ENCODE results near the gene RAB41.
"Not testable (repeated sequence)": the region's sequence is repeated elsewhere in the genome, so short reads cannot be mapped to it uniquely, and the experiment has no call there.

RAB41 gene
- total RNA-seq = 0 reads per million in 3 donors

- Histone ChIP-seq H3K4me1 (ENCODE audit: control insufficient read depth, insufficient read depth, low read length, poor library complexity, severe bottlenecking) (no peaks in the 10 kb centered on the region), H3K27me3 (replicated peaks; ENCODE audit: control insufficient read depth, insufficient read depth, low read length, poor library complexity, severe bottlenecking) (no peaks in the 10 kb centered on the region), H3K27ac (ENCODE audit: insufficient read depth, low read length, poor library complexity, severe bottlenecking) (no peak within 1 kb of the TSS), H3K36me3 (ENCODE audit: control insufficient read depth, insufficient read depth, low read length) (no peaks in the 10 kb centered on the region), H3K4me3 (ENCODE audit: insufficient read depth, low read depth, low read length, poor library complexity, severe bottlenecking) (no peak within 1 kb of the TSS), H3K9me3 (ENCODE audit: control insufficient read depth, low read length) (no peaks in the 10 kb centered on the region)
- no peak for DNase-seq
Measured at GRCh38 chrX:70281951-70282350, at the start of gene RAB41. Gene RAB41 (plus strand): TSS chrX:70282172. CDS start chrX:70282218, 46 bp downstream.

DNA sequence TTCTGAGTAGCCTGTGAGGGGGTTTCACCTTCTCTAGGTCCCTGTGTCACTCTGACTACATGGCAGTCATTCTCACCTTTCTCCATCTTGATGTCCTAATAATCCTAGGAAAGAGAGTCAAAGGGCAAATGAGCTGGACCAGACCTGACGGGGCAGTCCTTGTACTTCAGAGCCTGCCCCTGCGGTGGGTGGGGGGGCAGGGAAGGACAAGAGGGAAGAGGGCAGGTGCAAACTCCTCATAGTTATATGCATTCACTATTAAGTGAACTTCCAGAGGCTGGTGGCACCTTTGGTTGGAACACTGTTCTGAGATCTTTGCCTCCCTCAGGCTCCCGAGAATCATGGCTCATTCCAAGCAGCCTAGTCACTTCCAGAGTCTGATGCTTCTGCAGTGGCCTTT, 47.6 kb upstream of the RAB41 start, which contains the start of gene AWAT1:
Gene AWAT1, plus strand, starts transcription at position 301 of the 400 bp plus-strand sequence. Its CDS starts 41 bp downstream, at position 342.
- no peak within 1 kb of the TSS for H3K27ac ChIP-seq (ENCODE audit: insufficient read depth, low read length, poor library complexity, severe bottlenecking)
- H3K4me3 ChIP-seq (ENCODE audit: insufficient read depth, low read depth, low read length, poor library complexity, severe bottlenecking) = no peak within 1 kb of the TSS
- no peaks in the 10 kb centered on the region for H3K4me1 ChIP-seq (ENCODE audit: control insufficient read depth, insufficient read depth, low read length, poor library complexity, severe bottlenecking)
- no peaks in the 10 kb centered on the region for H3K9me3 ChIP-seq (ENCODE audit: control insufficient read depth, low read length)
- DNase-seq = no peak
- no peaks in the 10 kb centered on the region for H3K36me3 ChIP-seq (ENCODE audit: control insufficient read depth, insufficient read depth, low read length)
- no peaks in the 10 kb centered on the region for H3K27me3 ChIP-seq (replicated peaks; ENCODE audit: control insufficient read depth, insufficient read depth, low read length, poor library complexity, severe bottlenecking)

DNA sequence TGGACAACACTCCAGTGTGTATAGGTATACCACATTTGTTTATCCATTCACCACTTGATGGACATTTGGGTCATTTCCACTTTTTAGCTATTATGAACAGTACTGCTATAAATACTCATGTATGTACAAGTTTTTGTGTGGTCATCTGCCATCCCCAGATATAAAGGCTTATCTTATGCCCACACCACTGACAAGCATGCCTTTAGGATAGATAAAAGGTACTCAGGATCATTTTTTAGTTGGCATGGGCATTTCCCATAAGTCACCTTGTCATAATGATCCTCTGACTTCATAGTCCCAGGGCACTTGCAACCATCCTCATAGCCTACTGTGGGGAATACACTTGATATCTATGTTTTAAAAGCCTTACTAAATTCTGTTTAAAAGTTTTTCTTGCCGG, 41.2 kb upstream of the RAB41 start:
- Histone ChIP-seq H3K27ac (ENCODE audit: insufficient read depth, low read length, poor library complexity, severe bottlenecking) (no peak overlapping the region), H3K4me3 (ENCODE audit: insufficient read depth, low read depth, low read length, poor library complexity, severe bottlenecking) (no peak overlapping the region), H3K4me1 (ENCODE audit: control insufficient read depth, insufficient read depth, low read length, poor library complexity, severe bottlenecking) (no peaks in the 10 kb centered on the region), H3K9me3 (ENCODE audit: control insufficient read depth, low read length) (no peaks in the 10 kb centered on the region), H3K27me3 (replicated peaks; ENCODE audit: control insufficient read depth, insufficient read depth, low read length, poor library complexity, severe bottlenecking) (no peaks in the 10 kb centered on the region), H3K36me3 (ENCODE audit: control insufficient read depth, insufficient read depth, low read length) (no peaks in the 10 kb centered on the region)
- DNase-seq = no peak

DNA sequence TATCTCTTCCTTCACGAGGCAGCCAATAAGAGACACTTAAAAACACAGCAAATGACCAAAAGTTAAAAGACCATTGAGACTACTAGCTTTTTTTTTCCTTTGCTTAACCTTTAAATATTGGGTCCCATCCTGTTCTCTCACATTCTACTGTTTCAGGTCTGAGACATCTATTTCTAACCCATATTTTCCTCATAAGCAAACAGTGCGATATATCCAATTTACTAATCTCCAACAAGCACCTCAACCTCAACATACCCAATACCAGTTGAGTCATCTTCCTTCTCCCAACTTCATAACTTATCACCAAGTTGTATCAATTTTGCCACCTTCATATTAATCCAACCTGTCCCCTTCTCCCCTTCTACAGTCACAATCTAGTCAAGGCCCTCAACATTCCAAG, 40.5 kb upstream of the RAB41 start:
- Histone ChIP-seq H3K4me3 (ENCODE audit: insufficient read depth, low read depth, low read length, poor library complexity, severe bottlenecking) (no peak overlapping the region), H3K27me3 (replicated peaks; ENCODE audit: control insufficient read depth, insufficient read depth, low read length, poor library complexity, severe bottlenecking) (no peaks in the 10 kb centered on the region), H3K36me3 (ENCODE audit: control insufficient read depth, insufficient read depth, low read length) (no peaks in the 10 kb centered on the region), H3K9me3 (ENCODE audit: control insufficient read depth, low read length) (no peaks in the 10 kb centered on the region), H3K27ac (ENCODE audit: insufficient read depth, low read length, poor library complexity, severe bottlenecking) (no peak overlapping the region), H3K4me1 (ENCODE audit: control insufficient read depth, insufficient read depth, low read length, poor library complexity, severe bottlenecking) (no peaks in the 10 kb centered on the region)
- no peak for DNase-seq

DNA sequence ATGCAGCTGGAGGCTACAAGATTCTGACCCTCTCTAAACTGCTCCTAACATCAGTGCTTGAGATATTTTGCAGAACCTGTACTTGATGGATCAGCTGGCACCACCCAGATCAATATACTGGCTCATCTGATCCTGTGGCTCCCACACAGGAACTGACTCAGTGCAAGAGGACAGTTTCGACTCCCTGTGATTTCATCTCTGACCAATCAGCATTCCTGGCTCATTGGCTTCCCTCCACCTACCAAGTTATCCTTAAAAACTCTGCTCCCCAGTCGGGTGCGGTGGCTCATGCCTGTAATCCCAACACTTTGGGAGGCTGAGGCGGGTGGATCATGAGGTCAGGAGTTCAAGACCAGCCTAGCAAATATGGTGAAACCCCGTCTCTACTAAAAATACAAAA, 38.4 kb upstream of the RAB41 start:
- not testable (repeated sequence) for DNase-seq; H3K27me3 ChIP-seq (replicated peaks; ENCODE audit: control insufficient read depth, insufficient read depth, low read length, poor library complexity, severe bottlenecking); H3K4me1 ChIP-seq (ENCODE audit: control insufficient read depth, insufficient read depth, low read length, poor library complexity, severe bottlenecking); H3K4me3 ChIP-seq (ENCODE audit: insufficient read depth, low read depth, low read length, poor library complexity, severe bottlenecking); H3K9me3 ChIP-seq (ENCODE audit: control insufficient read depth, low read length); H3K36me3 ChIP-seq (ENCODE audit: control insufficient read depth, insufficient read depth, low read length); H3K27ac ChIP-seq (ENCODE audit: insufficient read depth, low read length, poor library complexity, severe bottlenecking)

DNA sequence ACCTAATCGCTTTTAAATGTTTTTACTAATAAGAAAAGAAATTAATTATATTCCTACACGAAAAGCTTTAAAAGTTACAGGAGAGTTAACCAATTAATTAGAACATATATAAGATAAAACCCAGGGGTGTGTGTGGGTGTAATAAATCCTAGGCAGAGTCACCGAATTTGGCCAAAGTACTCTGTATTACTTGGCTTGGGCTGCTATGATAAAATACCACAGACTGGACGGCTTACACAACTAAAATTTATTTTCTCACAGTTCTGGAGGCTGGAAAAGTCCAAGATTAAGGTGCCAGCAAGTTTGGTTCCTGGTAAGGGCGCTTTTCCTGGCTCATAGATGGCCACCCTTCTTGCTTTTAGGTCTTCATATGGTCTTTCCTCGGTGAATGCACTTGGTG, 37.1 kb upstream of the RAB41 start:
- Histone ChIP-seq H3K27ac (ENCODE audit: insufficient read depth, low read length, poor library complexity, severe bottlenecking) (no peak overlapping the region), H3K4me1 (ENCODE audit: control insufficient read depth, insufficient read depth, low read length, poor library complexity, severe bottlenecking) (no peaks in the 10 kb centered on the region), H3K36me3 (ENCODE audit: control insufficient read depth, insufficient read depth, low read length) (no peaks in the 10 kb centered on the region), H3K27me3 (replicated peaks; ENCODE audit: control insufficient read depth, insufficient read depth, low read length, poor library complexity, severe bottlenecking) (no peaks in the 10 kb centered on the region), H3K4me3 (ENCODE audit: insufficient read depth, low read depth, low read length, poor library complexity, severe bottlenecking) (no peak overlapping the region), H3K9me3 (ENCODE audit: control insufficient read depth, low read length) (no peaks in the 10 kb centered on the region)
- DNase-seq = no peak

DNA sequence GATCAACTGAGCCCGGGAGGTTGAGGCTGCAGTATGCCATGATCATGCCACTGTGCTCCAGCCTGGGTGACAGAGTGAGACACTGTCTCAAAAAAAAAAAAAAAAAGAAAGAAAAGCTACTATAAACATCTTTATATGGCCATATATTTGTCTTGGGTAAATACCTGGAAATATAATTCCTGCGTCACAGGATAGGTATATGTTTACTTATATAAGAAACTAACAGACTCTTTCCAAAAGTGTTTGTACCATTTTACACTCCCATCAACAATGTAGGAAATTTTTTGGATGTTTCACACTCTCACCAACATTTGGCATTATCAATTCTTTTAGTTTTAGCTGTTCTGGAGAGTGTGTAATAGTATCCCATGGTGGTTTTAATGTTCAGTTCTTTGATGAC, 34.7 kb upstream of the RAB41 start:
- no peaks in the 10 kb centered on the region for H3K27me3 ChIP-seq (replicated peaks; ENCODE audit: control insufficient read depth, insufficient read depth, low read length, poor library complexity, severe bottlenecking)
- no peak overlapping the region for H3K4me3 ChIP-seq (ENCODE audit: insufficient read depth, low read depth, low read length, poor library complexity, severe bottlenecking)
- no peaks in the 10 kb centered on the region for H3K4me1 ChIP-seq (ENCODE audit: control insufficient read depth, insufficient read depth, low read length, poor library complexity, severe bottlenecking)
- no peak overlapping the region for H3K27ac ChIP-seq (ENCODE audit: insufficient read depth, low read length, poor library complexity, severe bottlenecking)
- H3K36me3 ChIP-seq (ENCODE audit: control insufficient read depth, insufficient read depth, low read length) = no peaks in the 10 kb centered on the region
- no peak for DNase-seq
- H3K9me3 ChIP-seq (ENCODE audit: control insufficient read depth, low read length) = no peaks in the 10 kb centered on the region

DNA sequence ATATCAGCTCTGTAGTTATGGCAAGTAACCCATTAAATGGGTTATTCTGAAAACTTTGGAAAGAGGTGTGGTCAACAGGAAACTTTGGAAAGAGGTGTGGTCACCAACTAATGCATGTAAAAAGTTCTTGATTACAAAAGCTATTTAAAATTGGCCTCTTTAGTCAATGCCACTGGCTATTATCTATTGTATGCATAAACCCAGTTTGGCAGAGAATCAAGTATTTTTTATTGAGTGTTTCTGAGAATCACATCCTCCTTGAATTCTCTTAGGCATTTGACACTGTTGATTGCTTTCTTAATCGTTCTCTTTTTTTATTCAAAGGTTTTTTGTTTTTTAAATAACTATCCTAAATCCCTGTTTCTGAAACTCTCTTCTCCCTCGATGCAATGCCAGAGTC, 29.5 kb upstream of the RAB41 start:
- Histone ChIP-seq H3K27me3 (replicated peaks; ENCODE audit: control insufficient read depth, insufficient read depth, low read length, poor library complexity, severe bottlenecking) (no peaks in the 10 kb centered on the region), H3K9me3 (ENCODE audit: control insufficient read depth, low read length) (no peaks in the 10 kb centered on the region), H3K4me3 (ENCODE audit: insufficient read depth, low read depth, low read length, poor library complexity, severe bottlenecking) (no peak overlapping the region), H3K27ac (ENCODE audit: insufficient read depth, low read length, poor library complexity, severe bottlenecking) (no peak overlapping the region), H3K36me3 (ENCODE audit: control insufficient read depth, insufficient read depth, low read length) (no peaks in the 10 kb centered on the region), H3K4me1 (ENCODE audit: control insufficient read depth, insufficient read depth, low read length, poor library complexity, severe bottlenecking) (no peaks in the 10 kb centered on the region)
- no peak for DNase-seq

GRCh38 chrX:70253377-70254062, 28.5 kb upstream of the RAB41 start:
- Histone ChIP-seq H3K27ac (ENCODE audit: insufficient read depth, low read length, poor library complexity, severe bottlenecking) (no peak overlapping the region), H3K36me3 (ENCODE audit: control insufficient read depth, insufficient read depth, low read length) (no peaks in the 10 kb centered on the region), H3K4me3 (ENCODE audit: insufficient read depth, low read depth, low read length, poor library complexity, severe bottlenecking) (no peak overlapping the region), H3K27me3 (replicated peaks; ENCODE audit: control insufficient read depth, insufficient read depth, low read length, poor library complexity, severe bottlenecking) (no peaks in the 10 kb centered on the region), H3K4me1 (ENCODE audit: control insufficient read depth, insufficient read depth, low read length, poor library complexity, severe bottlenecking) (no peaks in the 10 kb centered on the region), H3K9me3 (ENCODE audit: control insufficient read depth, low read length) (no peaks in the 10 kb centered on the region)
- no peak for DNase-seq

DNA sequence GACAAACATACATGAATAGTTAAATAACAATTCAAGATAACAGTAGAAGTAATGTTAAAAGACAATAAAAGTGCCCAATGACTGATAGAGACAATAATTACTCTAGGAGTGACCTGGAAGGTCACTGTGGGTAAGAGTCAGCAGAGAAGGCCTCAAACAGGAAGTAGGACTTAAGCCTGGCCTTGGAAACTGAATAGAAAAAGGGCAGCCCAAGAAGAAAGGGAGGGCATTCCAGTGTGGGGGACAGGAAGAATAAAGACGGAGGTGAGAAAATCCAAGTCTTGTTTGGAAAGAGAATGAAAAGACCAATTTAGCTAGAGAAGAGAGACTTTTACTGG, 27.9 kb upstream of the RAB41 start:
- Histone ChIP-seq H3K36me3 (ENCODE audit: control insufficient read depth, insufficient read depth, low read length) (no peaks in the 10 kb centered on the region), H3K27ac (ENCODE audit: insufficient read depth, low read length, poor library complexity, severe bottlenecking) (no peak overlapping the region), H3K4me1 (ENCODE audit: control insufficient read depth, insufficient read depth, low read length, poor library complexity, severe bottlenecking) (no peaks in the 10 kb centered on the region), H3K4me3 (ENCODE audit: insufficient read depth, low read depth, low read length, poor library complexity, severe bottlenecking) (no peak overlapping the region), H3K9me3 (ENCODE audit: control insufficient read depth, low read length) (no peaks in the 10 kb centered on the region), H3K27me3 (replicated peaks; ENCODE audit: control insufficient read depth, insufficient read depth, low read length, poor library complexity, severe bottlenecking) (no peaks in the 10 kb centered on the region)
- no peak for DNase-seq
